Middle frontal gyrus (tissue), 1 donor: Measurements from ENCODE around the gene CSNK1G2.
"Not testable (repeated sequence)": the region's sequence is repeated elsewhere in the genome, so short reads cannot be mapped to it uniquely, and the experiment has no call there.

Experiments
- DNase-seq: peaks from one replicate; pipeline ENCODE4 v3.0.0-alpha.2; 2015; ENCODE audit warnings: low spot score; ENCODE audit errors: extremely low spot score

The CSNK1G2 gene

DNA sequence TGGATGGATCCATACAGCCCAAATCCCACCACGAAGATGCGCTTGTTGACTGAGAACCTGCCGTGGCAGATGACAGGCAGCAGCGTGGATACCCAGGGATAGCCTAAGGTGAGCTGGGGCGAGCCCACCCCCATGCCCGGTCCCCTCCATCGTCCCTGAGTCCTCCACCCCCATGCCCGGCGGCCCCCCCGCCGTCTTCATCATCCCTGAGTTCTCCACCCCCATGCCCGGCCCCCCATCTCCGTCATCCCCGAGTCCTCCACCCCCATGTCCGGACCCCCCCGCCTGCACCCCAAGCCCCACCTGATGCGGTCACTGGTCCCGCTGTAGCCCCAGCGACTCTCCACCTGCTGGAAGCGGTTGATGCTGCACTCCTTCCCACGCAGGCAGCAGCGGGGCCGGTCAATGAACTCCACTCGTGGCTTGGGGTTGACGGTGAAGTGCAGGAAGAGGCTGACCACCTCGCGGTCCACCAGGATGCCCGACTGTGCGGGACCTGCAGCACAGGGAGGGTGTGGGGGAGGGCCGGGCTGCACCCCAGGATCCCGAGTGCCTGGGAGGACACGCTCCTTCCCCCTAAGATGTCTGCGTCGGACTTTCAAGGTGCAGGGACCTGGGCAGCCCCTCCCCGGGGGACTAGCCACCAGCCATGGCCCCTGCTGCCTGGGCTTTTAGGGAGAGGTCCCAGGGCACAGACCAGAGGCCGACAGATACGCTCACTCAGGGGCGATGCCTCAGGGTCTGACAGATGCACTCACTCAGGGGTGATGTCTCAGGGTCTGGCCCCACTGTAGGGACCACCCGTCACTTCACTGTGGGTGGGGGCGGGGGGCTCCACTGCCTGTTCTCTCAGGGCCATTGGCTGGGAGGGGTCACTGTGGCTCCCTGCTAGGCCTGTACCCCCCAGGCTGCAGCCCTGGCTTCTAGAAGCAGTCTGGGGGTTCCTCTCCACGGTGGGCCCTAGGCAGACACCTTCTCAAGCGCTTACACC is 46.5 kb downstream of the CSNK1G2 start:
- no peak for DNase-seq

DNA sequence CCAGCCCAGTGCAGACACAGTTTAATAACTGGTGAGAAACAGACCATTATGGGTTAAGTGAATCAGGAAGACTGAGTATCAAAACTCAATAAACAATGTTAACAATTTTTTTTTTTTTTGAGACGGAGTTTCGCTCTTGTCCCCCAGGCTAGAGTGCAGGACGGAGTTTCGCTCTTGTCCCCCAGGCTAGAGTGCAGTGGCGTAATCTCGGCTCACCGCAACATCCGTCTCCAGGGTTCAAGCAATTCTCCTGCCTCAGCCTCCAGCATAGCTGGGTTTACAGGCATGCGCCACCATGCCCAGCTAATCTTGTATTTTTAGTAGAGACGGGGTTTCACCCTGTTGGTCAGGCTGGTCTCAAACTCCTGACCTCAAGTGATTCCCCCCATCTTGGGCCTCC is 47.5 kb downstream of the CSNK1G2 start:
- DNase-seq = not testable (repeated sequence)

DNA sequence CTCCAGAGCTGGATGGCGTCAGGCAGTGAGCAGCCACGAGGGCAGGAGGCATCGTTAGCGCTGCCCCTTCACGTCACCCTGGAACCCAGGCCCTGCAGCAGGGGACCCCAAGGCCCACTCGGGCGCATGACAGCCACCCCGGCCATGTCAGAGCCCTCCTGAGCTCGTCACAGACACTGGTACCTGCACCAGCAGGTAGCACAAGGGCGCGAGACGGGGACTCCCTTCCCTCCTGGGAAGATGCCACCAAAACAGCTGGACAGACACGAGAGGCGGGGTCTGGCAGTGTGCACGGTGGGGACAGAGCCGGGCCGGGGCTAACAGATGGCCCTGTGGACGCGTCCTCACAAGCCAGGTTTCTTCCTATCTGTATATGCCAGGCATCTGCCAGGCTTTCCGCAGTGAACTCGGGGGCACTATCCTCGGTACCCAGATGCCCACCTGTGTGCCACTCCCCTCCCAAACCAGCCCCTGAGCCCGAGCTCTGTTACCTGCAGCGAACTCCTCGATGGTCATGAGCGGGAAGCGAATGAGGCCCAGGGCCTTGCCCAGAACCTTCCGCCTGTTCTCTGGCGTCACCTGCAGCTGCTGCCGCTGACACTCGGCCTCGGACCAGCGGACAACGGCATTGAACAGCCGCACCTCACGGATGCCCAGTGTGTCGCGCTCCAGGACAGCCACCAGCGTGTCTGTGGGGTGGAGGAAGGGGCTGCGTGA is 48.7 kb downstream of the CSNK1G2 start:
- DNase-seq = no peak

DNA sequence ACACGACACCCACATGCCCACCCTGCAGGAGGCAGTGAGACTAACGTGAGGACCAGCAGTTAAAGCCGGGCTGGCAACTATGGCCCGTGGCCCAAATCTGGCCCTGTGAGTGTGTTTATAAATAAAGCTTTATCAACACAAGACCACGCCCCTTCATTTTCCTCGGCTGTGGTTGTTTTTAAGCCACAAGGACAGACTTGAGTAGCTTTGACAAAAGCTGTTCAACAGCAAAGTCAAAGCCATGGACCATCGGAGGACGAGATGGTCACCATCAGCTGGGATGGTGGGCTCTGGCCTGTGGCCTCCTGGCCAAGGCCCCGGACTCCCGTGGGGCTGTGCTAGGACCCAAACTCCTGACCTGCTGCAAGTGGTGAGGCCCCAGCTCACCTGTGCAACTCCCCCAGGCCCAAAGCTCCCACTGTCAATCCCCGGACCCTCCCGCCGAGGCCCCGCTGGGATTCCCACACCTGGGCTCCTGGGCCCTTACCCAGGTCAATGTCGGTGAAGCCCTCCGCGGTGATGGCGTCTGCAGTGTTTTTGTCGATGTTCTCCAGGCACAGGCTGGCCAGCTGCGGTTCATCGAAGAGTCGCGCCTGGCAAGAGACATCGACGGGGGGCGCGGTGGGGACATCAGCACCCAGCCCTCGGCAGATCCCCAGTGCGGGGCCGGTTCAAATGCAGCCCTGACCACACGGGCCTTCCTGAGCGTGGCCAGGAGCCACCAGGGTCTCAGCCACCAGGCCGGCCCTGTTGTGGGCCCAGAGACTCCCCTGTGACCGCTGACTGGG is 49.5 kb downstream of the CSNK1G2 start:
- no peak for DNase-seq

DNA sequence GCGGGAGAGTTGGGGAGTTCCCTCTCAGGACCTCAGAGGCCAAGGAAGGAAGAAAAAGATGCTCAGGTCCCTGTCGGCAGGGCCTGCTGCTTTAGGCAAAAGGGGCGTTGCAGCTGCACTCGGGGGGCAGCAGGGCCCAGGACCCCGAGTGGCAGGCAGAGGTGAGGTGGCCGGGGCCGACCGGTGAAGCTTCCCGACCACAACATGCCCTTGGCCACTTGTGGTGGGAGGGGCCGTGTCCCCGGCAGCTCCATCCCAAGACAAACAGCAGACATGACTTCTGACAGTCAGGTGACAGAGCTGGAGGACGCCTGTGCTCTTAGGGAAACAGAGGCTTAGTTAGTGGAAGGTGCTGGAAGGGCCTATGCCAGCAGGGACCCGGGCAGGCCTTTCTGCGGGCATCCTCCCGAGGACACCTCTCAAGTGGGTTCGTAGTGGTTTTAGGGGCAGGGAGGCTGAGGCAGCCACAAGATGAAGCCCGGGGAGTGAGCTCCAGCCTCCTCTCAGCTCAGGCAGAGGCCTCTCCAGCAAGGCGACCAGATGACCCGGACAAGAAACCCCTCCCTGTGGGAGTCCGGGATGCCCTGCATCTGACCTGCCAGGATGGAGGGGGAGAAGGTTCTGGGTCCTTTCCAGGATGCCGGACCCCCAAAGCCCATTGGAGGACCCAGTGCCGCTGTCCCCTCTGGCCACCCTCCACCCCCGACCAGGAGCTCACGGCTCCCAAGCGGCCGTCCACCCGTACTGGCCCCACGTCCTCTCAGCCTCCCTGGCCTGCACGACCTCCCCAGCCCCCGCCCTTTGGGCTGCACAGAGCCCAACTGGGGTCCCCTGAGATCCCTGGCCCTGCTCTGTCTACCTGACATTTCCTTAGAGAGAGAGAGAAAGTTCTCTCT is 50.3 kb downstream of the CSNK1G2 start:
- DNase-seq = no peak

DNA sequence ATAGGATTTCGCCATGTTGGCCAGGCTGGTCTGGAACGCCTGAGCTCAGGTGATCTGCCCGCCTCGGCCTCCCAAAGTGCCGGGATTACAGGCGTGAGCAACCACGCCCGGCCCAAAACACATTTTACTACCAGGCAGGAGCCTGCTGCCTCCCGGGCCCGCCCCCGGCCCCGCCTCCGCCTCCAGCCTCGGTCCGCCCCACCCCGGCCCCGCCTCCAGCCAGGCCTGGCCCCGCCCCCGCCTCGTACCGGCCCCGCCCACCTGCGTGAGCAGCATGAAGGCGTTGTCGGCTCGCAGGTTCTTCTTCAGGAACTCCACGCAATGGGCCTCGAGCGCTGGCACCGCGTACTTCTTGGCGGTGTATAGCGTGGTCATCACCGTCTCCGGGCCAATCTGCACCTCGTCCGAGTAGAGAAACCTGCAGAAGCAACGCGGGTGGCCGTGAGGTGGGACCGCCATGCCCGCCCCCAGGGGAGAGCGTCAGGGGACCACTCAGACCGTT is 51.8 kb downstream of the CSNK1G2 start:
- DNase-seq = no peak

DNA sequence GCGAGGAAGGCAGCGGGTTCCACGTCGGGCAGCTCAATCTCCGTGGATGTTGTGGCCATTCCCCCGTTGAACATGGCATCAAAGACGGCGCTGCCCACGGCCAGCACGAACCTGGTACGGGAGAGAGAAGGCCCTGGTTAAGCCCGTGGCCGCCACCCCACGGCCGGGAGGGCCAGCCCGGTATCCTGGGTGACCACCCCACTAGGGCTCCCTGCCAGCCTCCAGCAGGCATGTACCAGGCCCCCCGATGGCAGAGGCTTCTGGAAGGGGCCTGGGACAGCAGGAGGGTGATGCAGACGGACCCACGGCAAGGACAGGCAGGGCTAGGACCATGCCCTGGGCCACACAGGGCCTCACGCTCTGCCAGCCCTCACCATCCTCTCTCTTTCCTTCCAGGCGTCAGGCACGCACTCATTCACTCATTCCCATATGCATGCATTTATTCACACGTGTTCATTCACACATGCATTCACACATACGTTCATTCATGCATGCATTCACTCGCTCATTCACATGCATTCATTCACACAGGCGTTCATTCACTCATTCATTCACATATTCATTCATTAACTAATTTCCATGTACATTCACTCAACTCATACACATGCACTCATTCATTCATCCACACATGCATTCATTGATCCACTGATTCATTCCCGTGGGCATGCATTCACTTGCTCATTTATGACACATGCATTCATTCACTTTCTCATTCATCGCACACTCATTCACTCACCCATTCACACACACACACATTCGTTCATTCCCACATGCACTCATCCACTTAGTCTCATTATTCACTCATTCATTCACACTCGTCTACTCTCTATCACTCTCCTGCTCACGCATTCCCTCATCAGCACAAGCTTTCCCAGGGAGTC is 56.6 kb downstream of the CSNK1G2 start:
- DNase-seq = no peak

DNA sequence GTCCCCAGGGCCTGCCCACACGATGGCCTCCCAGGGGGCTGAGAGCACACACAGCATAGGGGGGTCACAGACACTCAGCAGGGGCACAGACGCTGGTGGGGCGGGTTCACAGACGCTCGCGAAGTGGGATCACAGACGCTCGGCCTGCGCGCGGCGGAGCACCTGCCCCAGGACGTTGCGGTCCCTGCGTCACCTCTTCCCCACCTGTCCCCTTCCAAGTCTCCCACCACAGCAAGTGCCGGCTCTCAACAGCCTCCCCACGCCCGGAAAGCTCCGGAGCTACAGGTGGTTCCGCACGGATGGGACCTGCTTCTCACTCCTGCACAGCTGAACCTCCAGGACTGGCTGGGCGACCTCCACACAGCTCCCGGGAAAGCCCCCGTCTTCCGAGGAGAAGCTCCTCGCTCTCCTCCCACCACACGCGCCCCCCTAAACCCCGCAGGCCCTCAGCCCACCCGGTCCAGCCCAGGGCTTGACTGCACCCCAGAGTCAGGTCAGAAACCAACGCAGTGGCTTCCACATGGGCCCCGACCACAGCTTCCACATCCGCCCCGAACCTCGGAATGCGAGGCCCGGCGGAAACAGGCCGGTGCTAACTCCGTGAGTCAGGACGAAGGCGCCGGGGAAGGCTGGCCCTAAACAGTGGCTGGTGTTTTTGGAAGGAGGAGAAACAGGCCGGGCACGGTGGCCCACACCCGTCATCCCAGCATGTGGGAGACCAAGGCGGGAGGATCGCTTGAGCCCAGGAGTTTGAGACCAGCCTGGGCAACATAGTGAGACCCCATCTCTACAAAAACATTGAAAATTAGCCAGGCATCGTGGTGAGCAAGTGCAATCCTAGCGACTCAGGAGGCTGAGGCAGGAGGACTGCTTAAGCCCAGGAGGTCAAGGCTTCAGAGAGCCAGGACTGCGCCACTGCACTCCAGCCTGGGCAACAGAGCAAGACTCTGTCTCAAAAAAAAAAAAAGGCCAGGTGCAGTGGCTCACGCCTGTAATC is 58.0 kb downstream of the CSNK1G2 start:
- DNase-seq = no peak

DNA sequence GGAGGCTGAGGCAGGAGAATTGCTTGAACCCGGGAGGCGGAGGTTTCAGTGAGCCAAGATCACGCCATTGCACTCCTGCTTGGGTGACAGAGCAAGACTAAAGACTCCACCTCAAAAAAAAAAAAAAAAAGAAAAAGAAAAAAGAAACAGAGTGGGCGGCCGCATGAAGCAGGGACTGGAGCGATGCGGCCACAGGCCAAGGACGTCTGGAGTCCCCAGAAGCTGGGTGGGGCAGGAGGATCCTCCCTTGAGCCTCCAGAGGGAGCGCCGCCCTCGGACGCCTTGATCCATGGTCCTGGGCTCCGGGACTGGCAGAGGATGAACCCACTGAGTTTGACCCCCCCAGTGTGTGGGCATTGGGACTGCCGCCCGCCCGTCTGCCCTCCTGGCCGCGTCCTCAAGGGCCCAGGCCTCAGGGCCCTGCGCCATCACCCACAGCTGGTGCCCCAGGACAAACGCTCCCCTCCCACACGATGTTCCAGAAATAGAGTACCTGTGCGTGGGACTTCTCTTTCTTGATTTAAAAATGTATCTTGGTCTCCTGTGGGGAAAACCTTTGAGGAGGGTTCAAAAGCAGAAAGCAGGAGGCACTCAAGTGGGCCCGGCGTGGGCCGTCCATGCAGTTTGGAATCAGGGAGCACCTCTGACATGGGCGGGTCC is 59.0 kb downstream of the CSNK1G2 start:
- DNase-seq = no peak

DNA sequence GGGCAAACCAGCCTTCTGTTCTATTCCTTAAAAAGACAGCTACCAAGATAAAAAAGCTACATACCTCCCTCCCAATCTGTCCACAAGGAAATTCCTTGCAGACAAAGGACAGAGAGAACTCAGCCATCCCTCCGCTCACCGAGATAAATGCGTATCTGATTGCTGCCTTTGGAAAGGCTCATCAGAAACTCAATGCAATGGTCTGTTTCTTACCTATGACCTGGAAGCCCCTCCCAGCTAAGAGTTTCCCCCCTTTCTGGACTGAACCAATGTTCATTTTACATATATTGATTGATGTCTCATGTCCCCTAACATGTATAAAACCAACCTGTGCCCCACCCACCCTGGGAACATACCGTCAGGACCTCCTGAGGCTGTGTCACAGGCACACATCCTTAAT is 62.9 kb downstream of the CSNK1G2 start:
- DNase-seq = no peak

DNA sequence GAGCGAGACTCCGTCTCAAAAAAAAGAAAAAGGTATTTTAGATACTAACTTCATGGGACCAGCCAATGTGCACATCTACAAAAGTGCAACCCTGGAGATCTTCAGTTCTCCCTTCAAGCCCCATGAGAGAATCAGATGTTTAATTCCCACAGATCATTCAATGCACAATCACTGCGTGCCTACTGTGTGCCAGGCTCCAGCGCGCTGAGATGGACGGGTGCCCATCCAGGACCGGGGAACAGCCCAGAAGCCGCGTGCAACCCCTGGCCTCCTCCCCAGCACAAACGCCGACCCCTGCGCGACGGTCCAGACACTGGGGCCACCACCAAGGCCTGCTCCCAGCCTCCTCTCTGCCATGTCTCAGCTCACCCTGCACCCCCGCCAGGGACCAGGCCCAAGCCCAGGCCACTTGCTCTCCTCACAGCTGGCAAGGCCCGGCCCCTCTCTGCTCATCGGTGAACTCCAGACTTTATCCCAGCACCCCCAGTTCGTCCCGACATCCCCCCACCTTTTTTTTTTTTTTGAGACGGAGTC is 69.2 kb downstream of the CSNK1G2 start:
- no peak for DNase-seq

DNA sequence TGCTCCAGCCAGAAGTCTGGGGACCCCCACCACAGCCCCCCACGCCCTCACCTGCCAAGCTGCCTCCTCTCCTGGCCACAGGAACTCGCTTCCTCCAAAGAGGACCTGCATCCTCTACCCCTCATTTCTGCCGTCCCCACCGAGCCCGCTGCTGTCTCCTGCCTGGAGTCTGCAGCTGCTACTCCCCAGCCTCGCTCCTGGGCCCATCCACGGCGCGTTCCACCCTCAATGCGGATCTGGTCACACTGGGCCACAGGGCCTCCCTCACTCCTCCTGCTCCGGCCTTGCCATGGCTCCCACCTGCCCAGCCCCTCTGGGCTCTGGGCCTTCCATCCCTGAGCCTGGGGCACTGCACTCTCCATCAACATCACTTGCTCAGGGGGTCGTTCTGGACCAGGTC is 70.2 kb downstream of the CSNK1G2 start:
- DNase-seq = no peak

DNA sequence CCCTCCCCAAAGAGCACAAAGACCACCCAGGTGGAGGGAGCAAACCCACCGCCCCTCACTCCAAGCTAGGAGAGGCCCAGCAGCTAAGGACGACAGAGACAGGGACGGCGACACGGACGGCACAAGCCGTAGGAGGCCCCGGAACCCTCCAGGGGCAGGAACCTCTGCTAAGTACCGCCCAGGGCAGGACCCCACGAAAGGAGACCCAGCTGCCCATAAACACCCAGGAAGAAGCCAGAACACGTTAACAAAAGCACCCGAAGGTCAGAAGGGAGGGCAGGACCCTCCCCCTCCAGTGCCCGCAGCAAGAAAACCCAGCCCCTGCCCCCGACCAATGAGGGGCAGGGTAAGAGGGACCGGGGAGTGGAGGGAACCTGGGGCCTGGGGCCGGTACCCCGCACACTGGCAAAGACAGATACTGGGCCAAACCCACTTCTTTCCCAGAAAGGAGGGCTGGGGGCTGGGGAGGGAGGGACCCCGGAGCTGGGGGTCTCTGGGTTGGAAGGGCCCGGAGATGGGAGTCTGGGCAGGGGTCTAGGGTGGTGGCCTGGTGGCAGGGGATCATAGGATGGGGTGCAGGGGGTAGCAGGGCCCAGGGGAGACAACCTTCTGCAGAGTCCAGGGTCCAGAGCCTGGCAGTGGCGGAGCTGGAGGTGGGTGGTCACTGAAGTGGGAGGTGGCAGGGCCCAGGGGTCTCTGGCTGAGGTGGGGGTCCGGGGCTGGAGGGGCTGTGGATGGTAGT is 72.1 kb downstream of the CSNK1G2 start:
- DNase-seq = no peak

DNA sequence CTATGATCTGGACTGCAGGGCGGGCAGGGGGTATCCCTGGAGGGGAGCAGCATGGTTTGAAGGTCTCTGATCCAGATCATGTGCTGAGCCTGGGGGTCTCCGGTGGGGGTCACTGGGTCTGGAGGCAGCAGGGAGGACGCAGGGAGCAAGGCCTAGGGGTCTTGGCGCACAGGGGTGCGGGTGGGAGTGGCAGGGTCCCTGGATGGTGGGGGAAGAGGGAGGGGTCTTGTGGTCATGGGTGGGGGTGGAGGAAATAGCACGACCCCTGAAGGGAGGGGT is 72.7 kb downstream of the CSNK1G2 start:
- no peak for DNase-seq

DNA sequence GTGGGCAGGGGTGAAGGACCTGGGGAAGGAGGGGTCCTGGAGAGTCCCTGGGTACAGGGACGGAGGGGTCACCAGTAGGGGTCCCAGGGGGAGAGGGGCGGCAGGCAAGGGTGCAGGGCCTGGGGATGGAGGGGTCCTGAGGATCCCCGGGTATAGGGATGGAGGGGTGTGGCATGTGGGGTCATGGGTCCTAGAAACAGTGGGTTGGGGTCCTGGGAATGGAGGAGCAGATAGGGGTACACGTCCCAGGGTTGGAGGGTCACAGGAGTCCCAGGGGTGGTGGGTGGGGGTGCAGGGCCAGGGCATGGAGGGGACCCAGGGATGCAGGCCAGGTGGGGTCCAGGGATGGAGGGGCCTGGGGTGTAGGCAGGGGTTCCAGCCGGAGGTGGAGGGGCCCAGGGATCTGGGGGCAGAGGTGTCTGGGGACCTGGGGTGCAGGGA is 73.2 kb downstream of the CSNK1G2 start:
- no peak for DNase-seq

DNA sequence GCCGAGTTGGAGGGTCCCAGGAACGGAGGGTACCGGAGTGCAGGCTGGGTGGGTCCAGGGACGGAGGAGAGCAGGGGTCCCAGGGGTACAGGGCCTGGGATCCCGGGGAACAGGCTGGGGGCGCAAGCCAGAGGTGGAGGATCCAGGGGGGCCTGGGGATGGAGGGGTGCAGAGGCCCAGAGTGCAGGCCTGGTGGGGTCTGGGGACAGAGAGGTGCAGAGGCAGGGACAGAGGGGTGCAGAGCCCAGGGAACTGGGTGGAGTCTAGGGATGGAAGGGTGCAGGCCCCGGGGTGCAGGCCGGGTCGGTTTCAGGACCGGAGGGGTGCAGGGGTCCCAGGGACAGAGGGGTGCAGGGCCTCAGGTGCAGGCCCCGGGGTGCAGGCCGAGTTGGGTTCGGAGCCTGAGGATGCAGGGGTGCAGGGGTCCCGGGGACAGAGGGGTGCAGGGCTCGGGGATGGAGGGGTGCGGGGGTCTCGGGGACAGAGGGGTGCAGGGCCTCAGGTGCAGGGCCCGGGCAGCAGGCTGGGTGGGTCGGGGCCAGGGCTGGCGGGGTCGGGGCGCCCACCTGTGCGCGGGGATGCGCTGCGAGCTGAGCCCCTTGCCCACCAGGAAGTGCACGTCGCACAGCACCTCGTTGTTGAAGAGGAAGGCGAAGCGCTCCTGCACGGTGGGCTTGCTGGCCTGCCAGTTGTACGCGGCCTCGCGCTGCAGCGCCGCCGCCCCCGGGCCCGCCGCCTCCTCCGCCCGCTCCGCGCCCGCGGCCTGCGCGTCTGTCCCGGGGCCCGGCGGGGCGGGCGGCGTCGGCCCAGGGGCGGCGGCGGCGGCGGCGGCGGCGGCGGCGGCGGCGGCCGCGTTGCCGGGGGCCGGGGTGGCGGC is 74.0 kb downstream of the CSNK1G2 start:
- DNase-seq = no peak
